SH-SY5Y (cell line): ENCODE measurements around the gene MGAT5.

Source experiments
- GATA2 ChIP-seq: IDR thresholded peaks from 2 replicates; pipeline ENCODE4 v1.6.1; 2011; ENCODE audit warnings: mild to moderate bottlenecking, low read depth, low read length
- GATA3 ChIP-seq: IDR thresholded peaks from 2 replicates; pipeline ENCODE4 v1.6.1; 2011; ENCODE audit warnings: low read depth, mild to moderate bottlenecking, low read length, moderate library complexity

MGAT5 gene

DNA sequence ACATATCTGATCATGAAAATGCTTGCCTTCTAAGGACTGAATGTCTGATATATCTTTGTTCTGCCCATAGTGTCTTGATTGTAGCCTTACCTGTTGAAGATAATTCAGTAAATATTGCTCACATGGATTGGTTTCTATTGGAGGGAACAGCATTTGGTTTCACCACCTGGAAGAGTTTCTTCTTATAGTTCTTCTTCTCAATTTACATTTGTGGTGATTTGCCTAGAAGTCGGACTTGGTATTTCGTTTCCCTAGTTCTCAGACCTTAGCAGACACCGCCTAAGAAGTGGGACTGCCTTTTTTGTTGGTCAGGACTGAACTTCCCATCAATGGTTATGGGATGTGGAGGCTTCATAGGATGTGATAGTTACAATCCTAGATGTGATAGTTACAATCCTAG, 20.2 kb downstream of the MGAT5 start:
- TF ChIP-seq GATA3: no peak
- TF ChIP-seq GATA2: no peak

DNA sequence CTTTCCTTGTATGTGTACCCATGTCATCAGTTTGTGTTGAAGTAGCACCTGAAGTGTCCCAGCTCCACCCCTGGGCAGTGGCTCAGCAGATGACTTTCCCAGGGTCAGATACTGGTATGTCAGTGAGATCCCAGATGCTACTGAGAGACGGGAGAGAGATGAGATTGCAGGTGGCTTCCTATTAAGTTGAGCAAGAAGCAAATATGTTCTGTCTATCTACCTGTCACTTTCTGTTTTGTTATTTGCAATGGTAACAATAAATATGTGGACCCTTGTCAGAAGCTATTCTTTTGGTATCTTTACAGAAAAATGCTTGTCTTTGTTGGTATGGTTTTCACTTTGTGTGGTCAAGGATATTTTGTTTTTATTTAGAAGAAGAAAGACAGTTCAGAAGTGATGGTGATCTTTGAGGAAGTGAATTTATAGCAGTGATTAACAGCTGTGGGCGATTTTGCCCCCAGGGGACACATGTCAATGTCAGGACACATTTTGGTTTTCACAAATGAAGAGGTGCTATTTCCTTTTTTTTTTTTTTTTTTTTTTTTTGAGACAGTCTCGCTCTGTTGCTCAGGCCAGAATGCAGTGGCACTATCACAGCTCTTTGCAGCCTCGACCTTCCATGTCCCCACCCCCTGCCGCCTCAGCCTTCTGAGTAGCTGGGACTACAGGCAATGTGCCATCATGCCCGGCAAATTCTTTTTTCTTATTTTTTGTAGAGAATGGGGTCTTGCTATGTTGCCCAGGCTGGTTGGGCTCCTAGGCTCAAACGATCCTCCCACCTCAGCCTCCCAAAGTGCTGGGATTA, 21.4 kb downstream of the MGAT5 start:
- no peak for TF ChIP-seq GATA3
- TF ChIP-seq GATA2: no peak

- no peak for TF ChIP-seq GATA2
These were observed 22.7 kb downstream of the MGAT5 start for GRCh38 chr2:134276381-134277172.

GRCh38 chr2:134277223-134277622, 23.4 kb downstream of the MGAT5 start:
- TF ChIP-seq GATA2: no peak
- TF ChIP-seq GATA3: no peak

- no peak for TF ChIP-seq GATA3
- TF ChIP-seq GATA2: no peak
These were observed 24.7 kb downstream of the MGAT5 start for GRCh38 chr2:134278553-134278952.

DNA sequence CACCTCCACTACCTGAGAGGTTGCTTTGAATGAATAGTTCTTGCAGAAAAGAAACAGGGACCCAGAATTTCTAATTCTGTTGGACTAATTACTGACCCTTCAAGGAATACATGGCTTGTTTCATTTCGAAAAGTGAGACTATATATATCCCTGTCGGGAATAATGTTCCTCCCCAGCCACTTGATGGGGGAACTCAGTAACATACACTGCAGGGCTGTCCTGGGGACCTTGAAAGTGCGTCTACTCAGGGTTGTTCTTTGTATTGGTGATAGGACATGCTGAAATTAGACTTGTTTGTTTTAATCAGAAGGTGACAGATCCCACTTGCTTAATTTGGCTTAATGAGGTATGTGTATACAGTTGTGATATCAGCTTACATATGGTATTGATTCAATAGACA, 25.5 kb downstream of the MGAT5 start:
- TF ChIP-seq GATA3: no peak
- TF ChIP-seq GATA2: no peak

DNA sequence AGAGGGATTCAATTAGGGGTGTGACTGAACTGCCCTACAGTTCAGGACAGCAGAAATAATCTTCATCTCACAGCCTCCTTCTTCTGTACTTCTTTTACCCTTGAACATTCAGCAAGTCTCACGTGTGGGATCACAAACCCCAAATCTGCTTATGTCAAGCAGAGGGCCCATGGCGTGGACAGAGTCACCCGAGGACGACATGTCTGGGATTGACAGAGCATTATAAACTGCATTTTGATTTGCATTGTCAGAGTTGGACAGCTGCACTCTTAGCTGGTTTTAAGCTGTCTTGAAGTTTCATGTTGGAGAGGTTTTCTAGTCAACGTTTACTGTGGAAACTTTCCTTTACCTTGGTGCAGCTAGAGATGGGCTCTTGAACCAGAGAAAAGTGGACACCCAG, 26.4 kb downstream of the MGAT5 start:
- TF ChIP-seq GATA2 (no peak), GATA3 (no peak)

DNA sequence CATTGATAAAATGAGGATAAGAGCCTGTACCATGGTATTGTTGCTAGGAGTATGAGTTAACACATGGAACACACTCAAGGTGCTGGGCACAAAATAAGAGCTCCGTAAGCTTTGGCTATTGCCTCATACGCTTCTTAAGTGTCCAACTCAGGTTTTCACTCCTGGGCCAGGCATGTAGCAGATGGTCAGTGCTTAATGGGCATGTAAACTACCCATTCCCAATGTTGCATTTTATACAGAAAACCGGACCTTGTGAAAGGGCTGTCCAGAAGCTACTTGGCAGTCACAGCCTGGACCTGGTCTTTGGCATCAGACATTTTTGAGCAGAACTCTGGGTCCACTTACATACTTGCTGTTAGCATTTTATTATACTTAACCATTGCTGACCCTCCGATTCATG, 26.9 kb downstream of the MGAT5 start:
- TF ChIP-seq GATA3 (no peak), GATA2 (no peak)

DNA sequence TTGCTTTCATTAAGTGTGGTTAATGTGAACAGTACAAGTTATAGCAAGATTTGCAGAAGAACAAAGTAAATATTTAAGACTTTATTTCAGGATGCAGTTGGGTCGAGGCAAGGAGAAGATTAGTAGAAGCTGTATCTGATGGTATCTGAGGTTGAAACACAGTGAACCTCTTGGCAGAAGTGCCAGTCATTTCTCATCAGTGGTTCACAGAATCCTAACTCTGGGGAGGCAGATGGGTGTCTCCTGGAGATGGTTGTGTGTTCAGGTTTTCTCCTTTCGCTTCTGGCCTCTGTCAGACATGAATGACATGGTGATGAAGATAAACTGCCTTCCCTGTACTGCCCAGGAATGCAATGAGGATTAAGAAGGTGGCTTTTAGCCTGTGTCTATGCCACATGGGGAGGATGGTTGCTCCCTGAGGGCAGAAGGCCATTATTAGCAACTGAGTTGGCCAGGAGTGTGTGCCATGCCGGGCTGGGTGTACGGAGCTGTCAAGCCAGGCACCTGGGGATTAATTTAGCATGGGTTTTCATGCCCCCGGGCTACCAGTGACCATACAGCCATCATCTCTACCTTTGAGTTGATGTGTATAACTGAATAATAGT, 28.0 kb downstream of the MGAT5 start:
- TF ChIP-seq GATA3 (no peak), GATA2 (no peak)

GRCh38 chr2:134282629-134283400, 28.9 kb downstream of the MGAT5 start:
- TF ChIP-seq GATA3: no peak
- no peak for TF ChIP-seq GATA2

- no peak for TF ChIP-seq GATA3
- no peak for TF ChIP-seq GATA2
These were observed 29.8 kb downstream of the MGAT5 start for GRCh38 chr2:134283661-134284060.

GRCh38 chr2:134284119-134284670, 30.3 kb downstream of the MGAT5 start:
- TF ChIP-seq GATA3 (no peak), GATA2 (no peak)

- TF ChIP-seq GATA2 (no peak), GATA3 (no peak)
These were observed 33.5 kb downstream of the MGAT5 start for GRCh38 chr2:134287323-134287722.

GRCh38 chr2:134288814-134289213, 34.9 kb downstream of the MGAT5 start:
- TF ChIP-seq GATA3 (no peak), GATA2 (no peak)
